Activated T-helper 2 cell treated with anti-CD3 and anti-CD28 coated beads, Interferon-gamma antibody, Interleukin-2, Interleukin-4, amounts not matched to agents 10 μg/mL and 5 μg/mL and 100 μg/mL, durations not matched to agents 14 hours and 24 hours and 36 hours (primary cell): Measurements from ENCODE around the gene SPHK2. TPM values are rescaled to one million over a fixed set of nuclear protein-coding genes. Genes with fewer than 3 reads are reported as not detected.
"Not testable (repeated sequence)": the region's sequence is repeated elsewhere in the genome, so short reads cannot be mapped to it uniquely, and the experiment has no call there.

Experiments used
- DNase-seq: peaks from one replicate; pipeline ENCODE4 v3.0.0; 2021; ENCODE audit warnings: low spot score
- H3K27ac Mint-ChIP-seq: one replicate; pipeline ENCODE4 v1.8.0; 2021; ENCODE audit warnings: mixed read lengths
- H3K27me3 Mint-ChIP-seq: one replicate; pipeline ENCODE4 v1.8.0; 2021; ENCODE audit warnings: low read depth, mixed read lengths
- H3K36me3 Mint-ChIP-seq: one replicate; pipeline ENCODE4 v1.8.0; 2021; ENCODE audit warnings: low read depth, mixed read lengths
- H3K4me1 Mint-ChIP-seq: one replicate; pipeline ENCODE4 v1.8.0; 2021; ENCODE audit warnings: low read depth, mixed read lengths
- H3K4me3 Mint-ChIP-seq: one replicate; pipeline ENCODE4 v1.8.0; 2021; ENCODE audit warnings: low read depth, mild to moderate bottlenecking, moderate library complexity, mixed read lengths
- H3K9me3 Mint-ChIP-seq: one replicate; pipeline ENCODE4 v1.8.0; 2021; ENCODE audit warnings: mixed read lengths
- intact Hi-C: fragments of 100-400 bp; cut with micrococcal nuclease; formaldehyde crosslinking; loops from one replicate; pipeline ENCODE4 v1.15.1; 2023
- total RNA-seq: library from RNA; stranded (reverse); gene quantifications from 2 replicates; pipeline ENCODE4 v1.2.3, GENCODE V29; 2022

Gene SPHK2
- total RNA-seq, 1 donor from 2014 or later: 34.3 TPM

DNA sequence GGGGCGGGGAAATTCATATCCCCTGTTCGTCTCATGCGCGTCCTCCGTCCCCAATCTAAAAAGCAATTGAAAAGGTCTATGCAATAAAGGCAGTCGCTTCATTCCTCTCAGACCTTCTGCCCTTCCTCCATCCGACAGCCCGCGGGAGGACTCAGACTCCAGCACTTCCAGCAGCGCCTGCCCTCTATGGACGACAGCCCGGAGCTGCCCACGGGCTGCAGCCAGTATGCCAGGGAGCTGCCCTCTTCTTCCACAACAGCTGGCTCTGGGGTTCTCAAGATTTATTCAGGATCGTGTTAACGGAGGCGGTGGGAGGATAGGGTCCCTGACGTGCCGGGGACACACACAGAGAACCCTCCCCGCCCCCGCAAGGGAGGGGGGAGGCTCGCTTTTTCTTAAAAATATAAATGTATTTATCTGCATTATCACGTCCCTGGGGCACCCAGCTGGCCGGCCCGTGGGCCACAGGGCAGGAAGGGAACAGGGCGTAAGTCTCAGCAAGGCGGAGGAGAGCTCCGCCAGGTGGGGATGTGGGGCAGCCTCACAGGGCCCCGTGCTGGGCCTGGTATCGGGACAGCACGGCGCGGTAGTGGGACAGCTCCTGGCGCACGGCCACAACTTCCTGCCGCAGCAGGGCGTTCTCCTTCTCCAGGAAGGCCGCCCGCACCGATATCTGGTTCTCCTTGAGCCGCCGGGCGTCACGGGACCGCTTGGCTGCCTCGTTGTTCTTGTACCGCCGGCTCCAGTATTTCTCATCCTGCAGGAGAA is 11.2 kb downstream of the SPHK2 start:
- Mint-ChIP-seq H3K27me3 (no peaks in the 10 kb centered on the region), H3K27ac (no peak overlapping the region), H3K4me3 (no peak overlapping the region), H3K4me1 (peaks cover 27% of the 10 kb centered on the region), H3K36me3 (peaks cover 16% of the 10 kb centered on the region), H3K9me3 (no peaks in the 10 kb centered on the region)
- intact Hi-C loops: loop anchor here (10.0 kb wide), 1 partner anchor 306 kb away; the partner anchor contains the start of gene EMP3
- DNase-seq: no peak

DNA sequence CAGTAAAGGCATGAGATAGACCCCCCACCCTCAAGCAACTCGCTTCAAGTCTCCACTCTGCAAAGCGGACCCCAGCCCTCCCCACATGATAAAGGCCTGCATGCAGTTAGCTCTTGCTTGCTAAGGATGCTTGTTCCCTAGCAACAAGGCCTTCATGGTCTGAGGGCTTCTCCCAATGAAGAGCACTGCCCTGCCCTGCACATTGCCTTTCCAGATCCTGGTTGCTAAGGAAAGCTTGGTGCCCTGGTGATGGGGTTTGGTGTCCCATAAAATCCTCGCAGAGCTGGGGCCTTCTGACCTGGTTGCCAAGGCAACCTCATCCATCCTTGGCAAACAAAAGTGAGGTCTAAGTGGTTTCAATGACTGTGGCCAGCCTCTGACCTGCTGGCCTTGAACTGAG is 11.9 kb downstream of the SPHK2 start:
- intact Hi-C loops: loop anchor here (10.0 kb wide), 1 partner anchor 306 kb away; the partner anchor contains the start of gene EMP3
- H3K4me3 Mint-ChIP-seq: no peak overlapping the region
- H3K4me1 Mint-ChIP-seq: peaks cover 30% of the 10 kb centered on the region
- DNase-seq: no peak
- H3K9me3 Mint-ChIP-seq: no peaks in the 10 kb centered on the region
- H3K36me3 Mint-ChIP-seq: peaks cover 16% of the 10 kb centered on the region
- no peak overlapping the region for H3K27ac Mint-ChIP-seq
- no peaks in the 10 kb centered on the region for H3K27me3 Mint-ChIP-seq

DNA sequence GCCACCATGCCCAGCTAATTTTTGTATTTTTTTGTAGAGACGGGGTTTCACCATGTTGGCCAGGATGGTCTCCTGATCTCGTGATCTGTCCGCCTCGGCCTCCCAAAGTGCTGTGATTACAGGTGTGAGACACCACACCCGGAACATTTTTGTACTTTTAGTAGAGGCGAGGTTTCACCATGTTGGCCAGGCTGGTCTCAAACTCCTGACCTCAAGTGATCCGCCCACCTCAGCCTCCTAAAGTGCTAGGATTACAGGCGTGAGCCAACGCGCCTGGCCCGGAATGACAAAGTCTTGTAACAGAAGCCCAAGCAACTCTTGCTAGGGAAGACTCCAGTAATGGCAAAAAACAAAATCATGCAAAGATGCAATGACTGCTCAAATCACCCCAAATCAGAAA is 13.0 kb downstream of the SPHK2 start:
- Mint-ChIP-seq H3K4me1 (peaks cover 28% of the 10 kb centered on the region), H3K36me3 (peaks cover 12% of the 10 kb centered on the region)
- not testable (repeated sequence) for H3K9me3 Mint-ChIP-seq, H3K27ac Mint-ChIP-seq, DNase-seq, H3K4me3 Mint-ChIP-seq, H3K27me3 Mint-ChIP-seq
- intact Hi-C loops: loop anchor here (10.0 kb wide), 1 partner anchor 307 kb away; the partner anchor contains the start of gene EMP3

DNA sequence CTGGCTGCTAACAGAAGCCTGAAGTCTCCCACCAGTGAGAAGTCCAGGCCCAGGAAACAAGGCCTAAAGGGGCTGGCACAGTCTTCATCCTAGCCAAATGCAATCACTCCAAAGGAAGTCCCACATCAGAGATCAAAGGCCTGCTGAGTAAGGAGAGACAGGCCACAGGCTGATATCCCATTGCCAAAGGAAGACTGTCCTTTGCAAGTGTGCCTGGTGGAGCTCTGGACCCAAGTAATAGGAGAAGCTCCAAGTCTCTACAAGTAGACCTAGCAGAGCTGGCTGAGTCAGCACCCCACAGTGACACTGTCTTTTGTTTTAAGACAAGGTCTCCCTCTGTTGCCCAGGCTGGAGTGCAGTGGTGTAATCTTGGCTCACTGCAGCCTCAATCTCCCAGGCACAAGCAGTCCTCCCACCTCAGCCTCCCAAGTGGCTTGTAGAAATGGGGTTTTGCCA is 13.4 kb downstream of the SPHK2 start:
- Mint-ChIP-seq H3K4me3 (no peak overlapping the region), H3K27me3 (no peaks in the 10 kb centered on the region), H3K36me3 (peaks cover 12% of the 10 kb centered on the region), H3K4me1 (peaks cover 28% of the 10 kb centered on the region), H3K27ac (no peak overlapping the region), H3K9me3 (no peaks in the 10 kb centered on the region)
- no peak for DNase-seq
- intact Hi-C loops: loop anchor here (10.0 kb wide), 1 partner anchor 308 kb away; the partner anchor contains the start of gene EMP3

DNA sequence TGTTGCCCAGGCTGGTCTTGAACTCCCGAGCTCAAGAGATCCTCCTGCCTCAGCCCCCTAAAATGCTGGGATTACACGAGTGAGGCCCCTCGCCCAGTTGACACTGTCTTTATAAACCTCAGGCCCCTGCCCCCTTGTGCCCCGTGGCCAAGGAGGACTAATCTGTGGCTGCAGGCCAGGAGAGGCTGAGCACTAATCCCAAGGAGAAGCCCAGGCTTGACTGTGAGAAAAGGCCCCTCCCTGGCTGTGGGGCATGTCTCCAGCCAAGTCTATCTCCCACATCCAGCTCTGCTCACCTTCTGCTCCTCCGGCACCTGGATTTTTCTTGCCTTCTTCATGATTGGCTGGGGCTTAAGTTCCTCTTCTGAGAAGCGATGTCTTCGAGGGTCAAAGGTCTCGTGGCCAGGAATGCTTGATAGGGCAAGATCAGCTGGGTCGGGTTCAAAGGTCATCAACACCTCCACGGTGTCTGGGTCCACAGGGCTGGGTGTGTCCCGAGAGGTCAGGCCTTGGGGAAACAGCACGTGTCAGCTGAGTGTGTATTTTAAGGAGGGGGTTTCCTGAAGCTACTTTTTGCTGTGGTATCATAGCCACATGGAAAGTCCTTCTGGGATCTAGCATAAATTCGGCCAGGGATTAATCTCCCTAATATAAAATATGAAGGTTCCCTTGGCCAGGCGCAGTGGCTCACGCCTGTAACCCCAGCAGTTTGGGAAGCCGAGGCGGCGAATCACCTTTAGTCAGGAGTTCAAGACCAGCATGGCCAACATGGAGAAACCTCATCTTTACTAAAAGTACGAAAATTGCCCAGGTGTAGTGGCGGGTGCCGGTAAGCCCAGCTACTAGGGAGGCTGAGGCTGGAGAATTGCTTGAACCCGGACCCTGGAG is 14.1 kb downstream of the SPHK2 start:
- Mint-ChIP-seq H3K4me1 (peaks cover 31% of the 10 kb centered on the region), H3K27ac (peak overlapping the region; percentile 72), H3K9me3 (no peaks in the 10 kb centered on the region), H3K4me3 (peak overlapping the region; percentile 73), H3K27me3 (no peaks in the 10 kb centered on the region), H3K36me3 (peaks cover 12% of the 10 kb centered on the region)
- DNase-seq: no peak
- intact Hi-C loops: loop anchor here (1.0 to 10.0 kb wide), 2 partner anchors 9 to 309 kb away; partner anchors contain the start of gene EMP3

DNA sequence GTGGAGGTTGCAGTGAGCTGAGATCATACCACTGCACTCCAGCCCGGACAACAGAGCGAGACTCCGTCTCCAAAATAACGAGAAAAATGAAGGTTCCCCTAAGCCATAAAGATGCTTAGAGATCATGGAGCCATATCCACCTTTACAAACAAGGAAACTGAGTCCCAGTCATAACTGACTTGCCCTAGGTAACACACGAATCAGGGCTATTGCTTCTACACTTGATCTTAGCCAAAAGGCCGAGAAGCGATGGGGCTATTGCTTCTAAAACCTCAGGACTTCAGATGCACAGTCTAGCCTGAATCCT is 14.7 kb downstream of the SPHK2 start:
- Mint-ChIP-seq H3K27me3 (no peaks in the 10 kb centered on the region), H3K4me1 (peaks cover 34% of the 10 kb centered on the region), H3K36me3 (peaks cover 12% of the 10 kb centered on the region), H3K4me3 (peak overlapping the region; percentile 73), H3K9me3 (no peaks in the 10 kb centered on the region), H3K27ac (peak overlapping the region; percentile 72)
- intact Hi-C loops: loop anchor here (1.0 to 10.0 kb wide), 2 partner anchors 10 to 309 kb away; partner anchors contain the start of gene EMP3
- no peak for DNase-seq

DNA sequence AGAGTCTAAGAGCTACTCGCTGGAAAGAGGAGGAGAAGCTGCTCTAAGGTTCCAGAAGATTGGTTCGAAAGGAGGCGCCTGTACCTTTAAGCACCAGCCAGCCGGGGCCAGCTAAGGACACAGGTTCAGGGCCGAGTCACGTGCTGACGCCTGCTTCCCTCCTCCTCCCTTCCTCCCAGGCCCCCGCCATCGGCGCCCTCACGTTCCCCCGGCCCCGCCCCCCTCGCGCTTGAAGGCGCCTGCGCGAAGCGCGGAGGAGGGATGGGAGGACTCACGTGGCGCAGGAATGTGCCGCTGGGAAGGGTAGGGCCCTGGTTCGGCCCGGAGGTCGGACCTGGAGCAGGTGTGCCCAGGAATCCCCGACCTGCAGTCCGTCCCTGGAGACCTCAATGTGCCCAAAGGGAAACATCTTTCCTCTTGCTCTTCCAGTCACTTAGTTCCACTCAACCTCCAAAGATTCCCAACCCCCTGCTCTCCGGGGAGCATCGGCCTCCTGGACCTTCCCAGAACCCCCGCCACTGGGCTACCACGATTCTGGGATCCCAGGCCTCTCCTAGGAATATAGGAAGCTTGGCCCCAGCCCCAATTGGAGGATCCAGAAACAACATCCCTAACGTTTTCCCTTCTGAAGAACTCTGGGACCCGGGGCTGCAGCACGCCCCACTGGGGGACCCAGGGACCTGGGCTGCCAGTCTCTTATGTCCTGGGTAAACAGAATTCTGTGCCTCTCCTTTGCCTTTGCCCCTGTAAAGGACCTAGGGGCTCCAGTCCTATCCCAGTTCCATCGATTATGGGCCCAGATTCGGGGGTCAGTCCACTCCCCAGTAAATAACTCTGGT is 15.3 kb downstream of the SPHK2 start:
- Mint-ChIP-seq H3K27me3 (no peaks in the 10 kb centered on the region), H3K9me3 (no peaks in the 10 kb centered on the region), H3K36me3 (peaks cover 10% of the 10 kb centered on the region), H3K4me1 (peaks cover 34% of the 10 kb centered on the region), H3K27ac (peak overlapping the region; percentile 76), H3K4me3 (peak overlapping the region; percentile 73)
- DNase-seq: peak; percentile 88
- intact Hi-C loops: loop anchor here (1.0 to 10.0 kb wide), 3 partner anchors 10 to 483 kb away; partner anchors contain the start of genes C19orf73, EMP3 and PPFIA3

DNA sequence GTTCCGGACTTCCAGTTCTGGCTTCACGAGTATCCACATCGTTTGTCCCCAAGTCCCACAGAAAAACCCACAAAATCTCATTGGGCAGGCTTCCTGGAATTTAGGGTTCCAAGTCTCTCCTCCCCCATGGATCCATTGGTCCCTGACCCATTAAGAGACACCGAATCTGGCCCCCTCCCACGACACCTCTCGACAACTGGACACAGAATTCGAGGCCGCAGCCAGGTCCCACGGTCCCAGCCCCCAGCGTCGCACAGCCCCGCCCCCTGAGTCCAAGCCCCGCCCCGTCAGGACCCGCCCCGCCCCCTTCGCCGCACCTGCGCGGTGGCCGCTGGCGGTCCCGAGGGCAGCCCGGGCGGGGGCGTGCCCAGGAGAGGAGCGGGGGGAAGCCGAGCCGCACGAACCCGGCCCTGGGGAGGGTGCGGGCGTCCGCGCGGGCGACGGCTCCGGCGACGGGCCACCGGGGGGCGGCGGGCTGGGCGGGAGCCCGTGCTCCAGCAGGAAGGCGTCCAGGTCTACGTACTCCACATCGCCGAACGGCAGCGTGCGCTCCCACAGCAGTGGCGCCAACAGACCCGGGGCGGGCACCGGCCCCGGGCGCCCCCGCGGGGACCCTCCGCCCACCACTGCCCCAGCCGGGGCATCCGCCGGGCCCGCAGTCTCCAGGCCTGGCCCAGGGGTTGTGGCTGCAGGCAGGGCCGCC is 16.1 kb downstream of the SPHK2 start:
- peak; percentile 72 for DNase-seq
- Mint-ChIP-seq H3K36me3 (peaks cover 4% of the 10 kb centered on the region), H3K27me3 (no peaks in the 10 kb centered on the region), H3K4me3 (peak overlapping the region; percentile 83), H3K27ac (peak overlapping the region; percentile 76), H3K4me1 (peaks cover 34% of the 10 kb centered on the region), H3K9me3 (no peaks in the 10 kb centered on the region)
- intact Hi-C loops: loop anchor here (5.0 to 10.0 kb wide), 2 partner anchors 311 to 482 kb away; partner anchors contain the start of genes C19orf73, EMP3 and PPFIA3

DNA sequence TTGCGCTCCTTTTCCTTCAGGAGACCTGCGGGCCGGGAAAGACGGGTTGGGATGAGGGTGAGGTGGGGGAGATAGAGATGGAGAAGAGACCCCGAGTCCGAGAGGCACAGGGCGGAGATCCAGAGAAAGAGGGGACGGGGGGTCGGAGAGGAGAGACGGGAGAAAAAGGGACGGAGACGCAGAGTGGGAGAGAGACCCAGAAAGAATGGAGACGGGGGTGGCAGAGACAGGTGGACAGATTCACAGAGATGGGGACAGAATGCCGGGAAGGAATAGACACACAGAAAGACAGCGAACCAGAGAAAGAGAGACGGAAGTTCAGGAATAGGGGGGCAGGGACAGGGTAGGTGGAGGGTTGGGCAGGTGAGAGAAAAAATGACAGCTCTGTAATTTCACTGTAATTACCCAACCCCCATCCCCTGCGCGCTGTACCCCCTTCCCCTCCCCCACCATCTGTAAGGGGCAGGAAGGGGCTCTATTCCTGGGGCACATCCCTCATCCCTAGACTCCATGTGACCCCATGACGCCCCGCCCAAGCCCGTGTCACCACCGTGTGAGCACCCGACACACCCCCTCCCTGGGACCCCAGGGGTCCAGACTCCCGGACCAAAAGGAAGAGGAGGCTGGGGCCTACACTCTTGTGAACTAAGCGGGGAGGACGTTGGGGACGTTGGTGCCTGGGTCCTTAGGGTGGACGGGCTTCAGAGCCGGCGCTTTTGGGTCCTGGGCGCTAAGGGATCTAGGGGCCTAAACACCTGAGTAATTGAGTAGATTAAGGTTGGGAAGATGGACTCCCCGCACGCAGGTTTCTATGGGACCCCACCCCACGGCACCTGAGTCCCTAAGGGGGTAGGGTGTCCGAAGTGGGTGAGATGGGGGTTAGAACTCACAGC is 16.9 kb downstream of the SPHK2 start:
- no peak for DNase-seq
- peaks cover 33% of the 10 kb centered on the region for H3K4me1 Mint-ChIP-seq
- H3K27ac Mint-ChIP-seq: peak overlapping the region; percentile 85
- H3K27me3 Mint-ChIP-seq: peaks cover under 1% of the 10 kb centered on the region
- H3K9me3 Mint-ChIP-seq: no peaks in the 10 kb centered on the region
- intact Hi-C loops: loop anchor here (5.0 to 10.0 kb wide), 2 partner anchors 311 to 481 kb away; partner anchors contain the start of genes C19orf73, EMP3 and PPFIA3
- H3K4me3 Mint-ChIP-seq: peak overlapping the region; percentile 83
- no peaks in the 10 kb centered on the region for H3K36me3 Mint-ChIP-seq

DNA sequence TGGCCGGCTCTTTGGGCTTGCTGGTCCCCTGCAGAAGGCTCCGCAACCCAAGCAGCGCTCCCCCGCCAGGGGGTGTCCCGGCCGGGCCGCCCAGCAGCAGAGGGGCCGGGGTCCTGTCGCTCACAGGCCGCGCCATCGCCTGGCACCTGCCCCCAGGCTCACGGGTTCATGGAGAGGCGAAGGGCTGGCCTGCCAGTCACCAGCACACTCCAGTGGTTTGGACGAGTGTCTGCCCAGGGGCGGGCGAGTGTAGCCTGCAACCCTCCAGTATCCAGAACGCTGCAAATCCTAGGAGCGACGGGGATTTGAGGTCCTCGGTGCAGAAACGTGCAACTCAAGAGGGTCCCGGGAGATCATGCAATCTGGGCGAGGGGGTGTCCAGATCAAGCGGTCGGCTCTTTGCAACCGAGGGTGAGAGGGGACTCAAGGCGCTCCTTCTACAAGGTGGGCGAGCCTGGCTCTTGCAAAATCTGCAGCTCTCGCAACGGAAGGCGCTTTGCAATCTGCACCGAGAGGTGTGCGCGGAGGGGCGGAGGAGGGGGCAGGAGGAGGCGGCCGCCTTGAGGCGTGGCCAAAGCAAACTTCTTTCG is 17.6 kb downstream of the SPHK2 start, which contains the start of gene DBP:
TSS of gene DBP (minus strand) at position 521 of the 590 bp plus-strand sequence. CDS start at position 136, 385 bp downstream.
- Mint-ChIP-seq H3K4me3 (peak within 1 kb of the TSS; percentile 83), H3K27ac (peak within 1 kb of the TSS; percentile 98), H3K36me3 (no peaks in the 10 kb centered on the region), H3K9me3 (no peaks in the 10 kb centered on the region), H3K27me3 (peaks cover 4% of the 10 kb centered on the region), H3K4me1 (peaks cover 33% of the 10 kb centered on the region)
- intact Hi-C loops: loop anchor here (1.0 to 10.0 kb wide), 3 partner anchors 18 to 480 kb away; partner anchors contain the start of genes C19orf73, EMP3, PPFIA3 and RPL18
- no peak for DNase-seq
